ENCODE results near the gene PIGR.

Gene PIGR

GRCh38 chr1:206885341-206886060 lies 60.8 kb downstream of the PIGR start:
- DNase-seq = no peak

- DNase-seq = no peak
Observed at GRCh38 chr1:206883876-206884275, 62.4 kb downstream of the PIGR start.

- DNase-seq = no peak
Observed at GRCh38 chr1:206883160-206883559, 63.1 kb downstream of the PIGR start.

DNA sequence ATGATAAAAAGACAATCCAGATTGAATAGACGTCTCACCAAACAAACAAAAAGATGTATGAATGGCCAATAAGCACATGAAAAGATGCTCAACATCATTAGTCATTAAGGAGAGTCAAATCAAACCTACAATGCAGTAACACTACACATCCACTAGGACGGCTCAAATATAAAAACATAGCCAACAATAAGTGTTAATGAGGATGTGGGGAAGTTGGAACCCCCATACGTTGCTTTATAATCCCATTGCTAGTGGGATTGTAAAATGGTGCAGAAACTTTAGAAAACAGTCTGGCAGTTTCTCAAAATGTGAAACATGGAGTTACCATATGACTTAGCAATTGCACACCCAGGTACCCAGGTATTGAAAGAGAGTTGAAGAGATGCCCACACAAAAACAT lies 63.7 kb downstream of the PIGR start:
- no peak for DNase-seq

DNA sequence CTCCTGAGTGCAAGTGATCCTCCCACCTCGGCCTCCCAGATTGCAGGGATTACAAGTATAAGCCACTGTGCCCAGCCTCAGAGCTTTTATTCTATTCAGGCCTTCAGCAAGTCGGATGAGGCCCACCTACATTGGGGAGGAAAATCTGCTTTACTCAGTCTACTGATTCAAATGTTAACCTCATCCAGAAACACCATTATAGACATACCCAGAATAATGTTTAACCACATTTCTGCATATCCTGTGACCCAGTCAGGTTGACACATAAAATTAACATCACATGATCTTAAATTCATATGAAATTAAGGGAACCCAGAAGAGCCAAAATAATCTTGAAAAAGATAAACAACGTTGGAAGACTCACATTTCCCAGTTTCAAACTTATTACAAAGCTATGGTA lies 66.0 kb downstream of the PIGR start:
- no peak for DNase-seq
